WTC11 (cell line): ENCODE measurements around the gene NBAS.

Experiments used
- ELF4 ChIP-seq: sonication (generic); formaldehyde crosslinking; IDR thresholded peaks from 2 replicates; pipeline ENCODE4 v1.8.1; 2022; ENCODE audit warnings: low read depth, mild to moderate bottlenecking, moderate library complexity, missing genetic modification reagents
- FOXJ3 ChIP-seq: sonication (generic); formaldehyde crosslinking; IDR thresholded peaks from 2 replicates; pipeline ENCODE4 v1.9.0; 2021; ENCODE audit warnings: missing genetic modification reagents, mild to moderate bottlenecking, borderline replicate concordance
- JUN ChIP-seq: sonication (generic); formaldehyde crosslinking; IDR thresholded peaks from 2 replicates; pipeline ENCODE4 v1.8.0; 2023; ENCODE audit warnings: mild to moderate bottlenecking, missing genetic modification reagents
- ZNF121 ChIP-seq: sonication (generic); formaldehyde crosslinking; IDR thresholded peaks from 2 replicates; pipeline ENCODE4 v1.8.0; 2023; ENCODE audit warnings: missing genetic modification reagents
- ZNF138 ChIP-seq: sonication (generic); formaldehyde crosslinking; conservative IDR thresholded peaks from 2 replicates; pipeline ENCODE4 v1.8.1; 2022; ENCODE audit warnings: mild to moderate bottlenecking, moderate library complexity, missing genetic modification reagents
- ZNF416 ChIP-seq: fragments of 250-450 bp; sonication (Bioruptor Pico); IDR thresholded peaks from 2 replicates; pipeline ENCODE4 v1.9.0; 2021; ENCODE audit warnings: mild to moderate bottlenecking, inconsistent platforms
- TF ChIP-seq, protein P1 (sequence below): sonication (generic); formaldehyde crosslinking; IDR thresholded peaks from 2 replicates; pipeline ENCODE4 v1.8.1; 2023; ENCODE audit warnings: mild to moderate bottlenecking, missing genetic modification reagents
- TF ChIP-seq, protein P2 (sequence below): fragments of 200-600 bp; IDR thresholded peaks from 2 replicates; pipeline ENCODE4 v1.8.0; 2022; ENCODE audit warnings: antibody characterized with exemption
- TF ChIP-seq, protein P3 (sequence below): sonication (generic); formaldehyde crosslinking; IDR thresholded peaks from 2 replicates; pipeline ENCODE4 v1.8.1; 2023; ENCODE audit warnings: mild to moderate bottlenecking, missing genetic modification reagents, moderate library complexity

DNA sequence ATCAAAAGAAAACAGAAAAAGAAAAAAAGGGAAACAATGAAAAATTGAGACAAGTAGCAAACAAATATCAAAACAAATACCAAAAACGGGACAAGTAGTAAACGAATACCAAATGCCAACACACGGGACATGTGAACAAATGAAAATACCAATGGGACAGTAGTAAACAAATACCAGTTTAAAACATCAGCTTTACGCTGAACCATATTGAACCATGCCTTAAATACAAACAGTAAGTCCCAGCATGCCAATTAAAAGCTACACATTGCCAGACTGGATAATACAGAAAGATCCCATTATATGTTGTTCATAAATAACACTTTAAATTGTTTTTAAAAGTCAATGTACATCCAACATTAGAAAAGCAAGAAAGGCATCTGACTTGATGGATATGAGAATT, 114.2 kb downstream of the NBAS start:
- TF ChIP-seq, protein P1, sequence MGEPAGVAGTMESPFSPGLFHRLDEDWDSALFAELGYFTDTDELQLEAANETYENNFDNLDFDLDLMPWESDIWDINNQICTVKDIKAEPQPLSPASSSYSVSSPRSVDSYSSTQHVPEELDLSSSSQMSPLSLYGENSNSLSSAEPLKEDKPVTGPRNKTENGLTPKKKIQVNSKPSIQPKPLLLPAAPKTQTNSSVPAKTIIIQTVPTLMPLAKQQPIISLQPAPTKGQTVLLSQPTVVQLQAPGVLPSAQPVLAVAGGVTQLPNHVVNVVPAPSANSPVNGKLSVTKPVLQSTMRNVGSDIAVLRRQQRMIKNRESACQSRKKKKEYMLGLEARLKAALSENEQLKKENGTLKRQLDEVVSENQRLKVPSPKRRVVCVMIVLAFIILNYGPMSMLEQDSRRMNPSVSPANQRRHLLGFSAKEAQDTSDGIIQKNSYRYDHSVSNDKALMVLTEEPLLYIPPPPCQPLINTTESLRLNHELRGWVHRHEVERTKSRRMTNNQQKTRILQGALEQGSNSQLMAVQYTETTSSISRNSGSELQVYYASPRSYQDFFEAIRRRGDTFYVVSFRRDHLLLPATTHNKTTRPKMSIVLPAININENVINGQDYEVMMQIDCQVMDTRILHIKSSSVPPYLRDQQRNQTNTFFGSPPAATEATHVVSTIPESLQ (CRISPR knock-in tag) = no peak
- TF ChIP-seq JUN (CRISPR knock-in tag) = no peak
- TF ChIP-seq, protein P2, sequence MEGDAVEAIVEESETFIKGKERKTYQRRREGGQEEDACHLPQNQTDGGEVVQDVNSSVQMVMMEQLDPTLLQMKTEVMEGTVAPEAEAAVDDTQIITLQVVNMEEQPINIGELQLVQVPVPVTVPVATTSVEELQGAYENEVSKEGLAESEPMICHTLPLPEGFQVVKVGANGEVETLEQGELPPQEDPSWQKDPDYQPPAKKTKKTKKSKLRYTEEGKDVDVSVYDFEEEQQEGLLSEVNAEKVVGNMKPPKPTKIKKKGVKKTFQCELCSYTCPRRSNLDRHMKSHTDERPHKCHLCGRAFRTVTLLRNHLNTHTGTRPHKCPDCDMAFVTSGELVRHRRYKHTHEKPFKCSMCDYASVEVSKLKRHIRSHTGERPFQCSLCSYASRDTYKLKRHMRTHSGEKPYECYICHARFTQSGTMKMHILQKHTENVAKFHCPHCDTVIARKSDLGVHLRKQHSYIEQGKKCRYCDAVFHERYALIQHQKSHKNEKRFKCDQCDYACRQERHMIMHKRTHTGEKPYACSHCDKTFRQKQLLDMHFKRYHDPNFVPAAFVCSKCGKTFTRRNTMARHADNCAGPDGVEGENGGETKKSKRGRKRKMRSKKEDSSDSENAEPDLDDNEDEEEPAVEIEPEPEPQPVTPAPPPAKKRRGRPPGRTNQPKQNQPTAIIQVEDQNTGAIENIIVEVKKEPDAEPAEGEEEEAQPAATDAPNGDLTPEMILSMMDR = no peak
- no peak for TF ChIP-seq FOXJ3 (CRISPR knock-in tag)
- TF ChIP-seq ZNF138 (CRISPR knock-in tag) = no peak
- TF ChIP-seq ZNF121 = no peak
- TF ChIP-seq ELF4 = no peak
- TF ChIP-seq, protein P3, sequence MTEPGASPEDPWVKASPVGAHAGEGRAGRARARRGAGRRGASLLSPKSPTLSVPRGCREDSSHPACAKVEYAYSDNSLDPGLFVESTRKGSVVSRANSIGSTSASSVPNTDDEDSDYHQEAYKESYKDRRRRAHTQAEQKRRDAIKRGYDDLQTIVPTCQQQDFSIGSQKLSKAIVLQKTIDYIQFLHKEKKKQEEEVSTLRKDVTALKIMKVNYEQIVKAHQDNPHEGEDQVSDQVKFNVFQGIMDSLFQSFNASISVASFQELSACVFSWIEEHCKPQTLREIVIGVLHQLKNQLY (CRISPR knock-in tag) = no peak
- no peak for TF ChIP-seq ZNF416
